Naive thymus-derived CD4-positive, alpha-beta T cell (primary cell): ENCODE measurements around the gene FRS2. TPM values are rescaled to one million over a fixed set of nuclear protein-coding genes. Genes with fewer than 3 reads are reported as not detected.

Source experiments
- ATAC-seq: fragments of 150-1000 bp; cut with Tn5 transposase; 2 replicates; pipeline ENCODE4 v1.10.0; 2021; ENCODE audit warnings: mild to moderate bottlenecking, moderate library complexity
- CTCF ChIA-PET: fragments of 350-600 bp; sonication (Branson Sonifier 250); formaldehyde crosslinking; loops from one replicate; lab custom pipeline; 2021; ENCODE audit warnings: antibody characterized with exemption; lab: Charles Lee
- POLR2A ChIA-PET: fragments of 350-600 bp; sonication (Branson Sonifier 250); formaldehyde crosslinking; loops from one replicate; lab custom pipeline; 2021; ENCODE audit warnings: antibody characterized with exemption, inconsistent platforms; lab: Charles Lee
- DNase-seq, 9 donors: peaks; one replicate each; pipeline versions ENCODE4 v3.0.0 to v3.0.0-alpha.2; 2020 to 2022; ENCODE audit warnings: mixed read lengths in 1 of 9
- H3K27ac ChIP-seq: one replicate; pipeline ENCODE4 v1.7.0; 2013; ENCODE audit warnings: mild to moderate bottlenecking, low read depth, low read length, moderate library complexity
- H3K27me3 ChIP-seq, 2 donors: one replicate each; pipeline ENCODE4 v1.7.0; 2013; ENCODE audit warnings: low read length in 2 of 2, mild to moderate bottlenecking in 2 of 2, moderate library complexity in 2 of 2; ENCODE audit not compliant: control insufficient read depth in 2 of 2, insufficient read depth in 2 of 2
- H3K36me3 ChIP-seq, 3 experiments: 1 replicate in 2 of 3; 2 replicates in 1 of 3; pipeline ENCODE4 v1.7.0; 2013; ENCODE audit warnings: low read length in 3 of 3, mild to moderate bottlenecking in 3 of 3, moderate library complexity in 1 of 3; ENCODE audit not compliant: insufficient read depth in 3 of 3, control insufficient read depth in 2 of 3
- H3K4me1 ChIP-seq, 2 donors: one replicate each; pipeline ENCODE4 v1.7.0; 2013; ENCODE audit warnings: low read length in 2 of 2, mild to moderate bottlenecking in 2 of 2, moderate library complexity in 1 of 2; ENCODE audit not compliant: control insufficient read depth in 2 of 2, insufficient read depth in 2 of 2
- H3K4me3 ChIP-seq: 2 replicates; pipeline ENCODE4 v1.7.0; 2013; ENCODE audit warnings: mild to moderate bottlenecking, low read length
- H3K9me3 ChIP-seq, 3 experiments: 1 replicate in 2 of 3; 2 replicates in 1 of 3; pipeline ENCODE4 v1.7.0; 2013; ENCODE audit warnings: low read length in 3 of 3; ENCODE audit not compliant: control insufficient read depth in 2 of 3
- H3K27ac Mint-ChIP-seq, 9 donors: one replicate each; pipeline ENCODE4 v1.8.0; 2020 to 2022; ENCODE audit warnings: mixed read lengths in 9 of 9, mild to moderate bottlenecking in 8 of 9, moderate library complexity in 5 of 9, inconsistent platforms in 2 of 9
- H3K27me3 Mint-ChIP-seq, 5 donors: one replicate each; pipeline ENCODE4 v1.8.0; 2021 to 2022; ENCODE audit warnings: mixed read lengths in 5 of 5, mild to moderate bottlenecking in 1 of 5
- H3K36me3 Mint-ChIP-seq, 5 donors: one replicate each; pipeline ENCODE4 v1.8.0; 2020 to 2022; ENCODE audit warnings: mixed read lengths in 5 of 5, mild to moderate bottlenecking in 3 of 5, inconsistent platforms in 1 of 5
- H3K4me1 Mint-ChIP-seq, 7 donors: one replicate each; pipeline ENCODE4 v1.8.0; 2020 to 2022; ENCODE audit warnings: mixed read lengths in 7 of 7, mild to moderate bottlenecking in 3 of 7, inconsistent platforms in 1 of 7
- H3K4me3 Mint-ChIP-seq, 10 donors: one replicate each; pipeline ENCODE4 v1.8.0; 2020 to 2022; ENCODE audit warnings: mild to moderate bottlenecking in 10 of 10, mixed read lengths in 10 of 10, moderate library complexity in 6 of 10, inconsistent platforms in 2 of 10
- H3K9me3 Mint-ChIP-seq, 11 donors: one replicate each; pipeline ENCODE4 v1.8.0; 2020 to 2022; ENCODE audit warnings: mixed read lengths in 11 of 11, mild to moderate bottlenecking in 4 of 11, inconsistent platforms in 1 of 11, moderate library complexity in 1 of 11
- intact Hi-C, 2 donors: fragments of 100-400 bp; cut with micrococcal nuclease; formaldehyde crosslinking; loops; one replicate each; pipeline ENCODE4 v1.15.1; 2023
- polyA plus RNA-seq, 2 donors: library from polyadenylated mRNA; unstranded; fragments of 300-500 nt; fragmentation: Illumina TruSeq; gene quantifications; one replicate each; pipeline ENCODE4 v1.2.3, GENCODE V29; 2021
- total RNA-seq, 6 experiments: library from RNA in 5 of 6; stranded (reverse) in 5 of 6; gene quantifications; 1 replicate in 5 of 6; 2 replicates in 1 of 6; pipeline ENCODE4 v1.2.3 and lab custom pipeline; 2021 to 2026

FRS2 gene
- total and polyA plus RNA-seq, 7 experiments from 2014 or later = 11.0 to 30.1 (median 21.8) TPM

DNA sequence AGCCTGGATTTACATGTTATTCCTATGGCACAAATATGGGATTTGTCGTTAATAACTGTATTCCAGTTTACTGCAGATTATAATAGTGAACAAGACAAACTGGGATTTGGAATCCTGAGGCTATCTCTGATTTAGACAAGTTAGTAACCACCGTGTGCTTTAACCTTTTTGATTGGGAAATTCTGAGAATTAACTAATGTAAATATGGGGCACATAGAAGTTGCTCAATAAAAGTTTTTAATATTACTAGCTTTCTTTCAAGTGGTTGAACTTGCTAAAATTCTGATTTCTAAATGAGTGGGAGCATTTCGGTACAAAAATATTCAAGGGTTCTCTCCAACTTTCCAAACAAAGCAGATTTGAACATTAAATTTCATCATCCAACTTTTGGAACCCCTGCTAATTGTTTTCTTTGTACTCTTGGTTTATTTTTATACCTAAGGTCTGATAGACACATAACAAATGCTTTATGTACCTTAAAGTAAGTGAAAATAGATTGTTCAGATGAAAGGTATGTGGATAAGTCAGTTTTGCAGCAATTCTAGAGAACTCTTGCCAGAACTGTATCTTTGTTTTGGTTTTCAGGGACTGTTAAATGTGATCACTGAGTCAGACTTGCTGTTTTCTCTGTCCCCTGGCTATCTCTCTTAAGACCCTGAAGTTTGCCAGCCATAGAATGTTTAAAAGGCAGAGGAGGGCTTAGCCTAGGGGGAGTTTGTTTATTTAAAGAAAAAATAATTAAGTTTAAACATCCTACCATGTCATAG, 57.5 kb downstream of the FRS2 start:
- no peak for DNase-seq
- H3K36me3 Mint-ChIP-seq = peaks cover 10 to 28% (median 16%) of the 10 kb centered on the region in 5 donors
- no peak overlapping the region for H3K4me3 Mint-ChIP-seq
- peak overlapping the region in 4 of 9 donors; percentile 2 to 45 (median 29) for H3K27ac Mint-ChIP-seq
- CTCF ChIA-PET = interaction anchor here (1.1 kb wide), 1 partner anchor 42 kb away, joined by 4 read pairs; no protein-coding TSS in a partner anchor
- Histone ChIP-seq H3K4me1 (no peaks in the 10 kb centered on the region), H3K9me3 (peaks cover 0 to 5% (median 0%) of the 10 kb centered on the region in 3 experiments), H3K27ac (no peak overlapping the region), H3K27me3 (no peaks in the 10 kb centered on the region), H3K36me3 (no peaks in the 10 kb centered on the region), H3K4me3 (no peak overlapping the region)
- intact Hi-C loops = no loop called here
- peaks cover 4 to 67% (median 48%) of the 10 kb centered on the region in 7 donors for H3K4me1 Mint-ChIP-seq
- no peaks in the 10 kb centered on the region for H3K27me3 Mint-ChIP-seq
- H3K9me3 Mint-ChIP-seq = peaks cover 4 to 14% (median 9%) of the 10 kb centered on the region in 11 donors
- POLR2A ChIA-PET = no interaction called here
- no peak for ATAC-seq

- Mint-ChIP-seq H3K27me3 (no peaks in the 10 kb centered on the region), H3K36me3 (peaks cover 0 to 26% (median 12%) of the 10 kb centered on the region in 5 donors), H3K27ac (peak overlapping the region in 3 of 9 donors; percentile 3 to 77 (median 9)), H3K4me1 (peaks cover 10 to 66% (median 45%) of the 10 kb centered on the region in 7 donors), H3K4me3 (no peak overlapping the region), H3K9me3 (peaks cover 0 to 4% (median 0%) of the 10 kb centered on the region in 11 donors)
- no peak overlapping the region for H3K4me3 ChIP-seq
- intact Hi-C loops = no loop called here
- DNase-seq = no peak
- no peaks in the 10 kb centered on the region for H3K36me3 ChIP-seq
- H3K27me3 ChIP-seq = no peaks in the 10 kb centered on the region
- H3K9me3 ChIP-seq = no peaks in the 10 kb centered on the region
- ATAC-seq = no peak
- CTCF ChIA-PET = interaction anchor here (1.1 kb wide), 1 partner anchor 40 kb away, joined by 4 read pairs; no protein-coding TSS in a partner anchor
- H3K4me1 ChIP-seq = no peaks in the 10 kb centered on the region
- POLR2A ChIA-PET = no interaction called here
- H3K27ac ChIP-seq = no peak overlapping the region
These were observed 58.8 kb downstream of the FRS2 start for GRCh38 chr12:69529021-69529420.

- peaks cover 6 to 41% (median 30%) of the 10 kb centered on the region in 7 donors for H3K4me1 Mint-ChIP-seq
- H3K9me3 Mint-ChIP-seq = no peaks in the 10 kb centered on the region
- no peak for ATAC-seq
- no peak for DNase-seq
- peaks cover 0 to 30% (median 9%) of the 10 kb centered on the region in 5 donors for H3K36me3 Mint-ChIP-seq
- no peaks in the 10 kb centered on the region for H3K27me3 Mint-ChIP-seq
- Histone ChIP-seq H3K4me3 (no peak overlapping the region), H3K36me3 (no peaks in the 10 kb centered on the region), H3K4me1 (no peaks in the 10 kb centered on the region), H3K27me3 (no peaks in the 10 kb centered on the region), H3K9me3 (no peaks in the 10 kb centered on the region), H3K27ac (no peak overlapping the region)
- intact Hi-C loops = no loop called here
- H3K4me3 Mint-ChIP-seq = no peak overlapping the region
- ChIA-PET POLR2A (no interaction called here), CTCF (no interaction called here)
- peak overlapping the region in 4 of 9 donors; percentile 6 to 44 (median 34) for H3K27ac Mint-ChIP-seq
These were observed 63.7 kb downstream of the FRS2 start for GRCh38 chr12:69533844-69534243.

- intact Hi-C loops = no loop called here
- peak; percentile 46 for ATAC-seq
- H3K4me1 ChIP-seq = no peaks in the 10 kb centered on the region
- H3K27ac ChIP-seq = no peak overlapping the region
- ChIA-PET CTCF (no interaction called here), POLR2A (no interaction called here)
- no peaks in the 10 kb centered on the region for H3K27me3 ChIP-seq
- Mint-ChIP-seq H3K36me3 (peaks cover 0 to 29% (median 9%) of the 10 kb centered on the region in 5 donors), H3K4me1 (peaks cover 6 to 38% (median 28%) of the 10 kb centered on the region in 7 donors), H3K27ac (peak overlapping the region in 6 of 9 donors; percentile 6 to 63 (median 34)), H3K9me3 (no peaks in the 10 kb centered on the region), H3K4me3 (peak overlapping the region in 1 of 10 donors; percentile 49), H3K27me3 (no peaks in the 10 kb centered on the region)
- no peak overlapping the region for H3K4me3 ChIP-seq
- H3K36me3 ChIP-seq = no peaks in the 10 kb centered on the region
- H3K9me3 ChIP-seq = no peaks in the 10 kb centered on the region
- DNase-seq = peak in 1 of 9 donors; percentile 39
These were observed 64.2 kb downstream of the FRS2 start for GRCh38 chr12:69534389-69534822.

DNA sequence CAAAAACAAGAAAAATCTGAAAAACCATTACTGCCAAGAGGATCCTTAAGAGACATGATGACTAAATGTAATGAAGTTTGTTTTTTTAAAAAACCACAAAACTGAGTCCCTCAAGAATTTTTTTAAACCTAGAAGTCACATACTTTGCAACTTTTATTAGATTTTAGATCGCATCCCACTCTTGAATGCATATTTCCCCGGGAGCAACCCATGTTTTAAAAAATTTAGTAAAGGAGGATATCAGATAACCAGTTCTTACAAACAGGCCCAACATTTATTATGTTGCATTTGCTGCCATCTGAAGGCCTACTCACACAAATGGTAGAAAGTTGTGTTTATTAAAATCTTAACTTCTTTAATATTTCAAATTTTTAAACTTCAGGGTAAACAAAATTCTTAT, 70.8 kb downstream of the FRS2 start:
- ChIA-PET POLR2A (no interaction called here), CTCF (no interaction called here)
- Histone ChIP-seq H3K9me3 (peaks cover 0 to 3% (median 0%) of the 10 kb centered on the region in 3 experiments), H3K4me3 (no peak overlapping the region), H3K4me1 (no peaks in the 10 kb centered on the region), H3K27me3 (no peaks in the 10 kb centered on the region), H3K36me3 (peaks cover 0 to 3% (median 0%) of the 10 kb centered on the region in 3 experiments), H3K27ac (no peak overlapping the region)
- peaks cover 5 to 12% (median 7%) of the 10 kb centered on the region in 11 donors for H3K9me3 Mint-ChIP-seq
- intact Hi-C loops = no loop called here
- H3K4me3 Mint-ChIP-seq = no peak overlapping the region
- no peak for ATAC-seq
- peaks cover 0 to 6% (median 0%) of the 10 kb centered on the region in 7 donors for H3K4me1 Mint-ChIP-seq
- peaks cover 6 to 46% (median 25%) of the 10 kb centered on the region in 5 donors for H3K36me3 Mint-ChIP-seq
- no peaks in the 10 kb centered on the region for H3K27me3 Mint-ChIP-seq
- H3K27ac Mint-ChIP-seq = peak overlapping the region in 2 of 9 donors; percentile 13 to 16
- no peak for DNase-seq

GRCh38 chr12:69544087-69544486, 73.9 kb downstream of the FRS2 start:
- DNase-seq = no peak

More at GRCh38 chr12:69544087-69544486, 73.9 kb downstream of the FRS2 start:
- H3K36me3 Mint-ChIP-seq = peaks cover 6 to 36% (median 22%) of the 10 kb centered on the region in 5 donors
- H3K27me3 ChIP-seq = no peaks in the 10 kb centered on the region
- no peaks in the 10 kb centered on the region for H3K27me3 Mint-ChIP-seq
- ChIA-PET CTCF (no interaction called here), POLR2A (interaction anchor here (0.8 kb wide), 1 partner anchor 213 kb away, joined by 3 read pairs; no protein-coding TSS in a partner anchor)
- intact Hi-C loops = no loop called here
- peaks cover 5 to 12% (median 7%) of the 10 kb centered on the region in 11 donors for H3K9me3 Mint-ChIP-seq
- no peak overlapping the region for H3K27ac Mint-ChIP-seq
- no peak overlapping the region for H3K4me3 Mint-ChIP-seq
- H3K4me1 Mint-ChIP-seq = peaks cover 0 to 9% (median 3%) of the 10 kb centered on the region in 7 donors
- no peak overlapping the region for H3K4me3 ChIP-seq
- H3K27ac ChIP-seq = no peak overlapping the region
- no peak for ATAC-seq
- peaks cover 0 to 3% (median 0%) of the 10 kb centered on the region in 3 experiments for H3K9me3 ChIP-seq
- H3K36me3 ChIP-seq = peaks cover 0 to 3% (median 0%) of the 10 kb centered on the region in 3 experiments
- H3K4me1 ChIP-seq = no peaks in the 10 kb centered on the region
